GM06990 (cell line): ENCODE measurements around the gene DAG1.

Experiments
- DNase-seq: peaks from one replicate; pipeline ENCODE4 v3.0.0-alpha.2; 2011; ENCODE audit not compliant: insufficient read length; ENCODE audit errors: extremely low read depth
- H3K27me3 ChIP-seq: replicated peaks from 2 replicates; pipeline ENCODE4 v1.6.0; 2011; ENCODE audit warnings: low read length; ENCODE audit not compliant: control insufficient read depth, insufficient read depth
- H3K36me3 ChIP-seq: 2 replicates; pipeline ENCODE4 v1.5.1; 2011; ENCODE audit warnings: low read length; ENCODE audit not compliant: control insufficient read depth, insufficient read depth
- H3K4me3 ChIP-seq: replicated peaks from 2 replicates; pipeline ENCODE4 v1.5.1; 2011; ENCODE audit warnings: low read depth, mild to moderate bottlenecking, control low read depth, low read length
- CTCF ChIP-seq: IDR thresholded peaks from 2 replicates; pipeline ENCODE4 v1.5.1; 2011; ENCODE audit warnings: low read length, control low read depth, mild to moderate bottlenecking, inconsistent platforms; ENCODE audit not compliant: insufficient read depth, poor library complexity, severe bottlenecking

The DAG1 gene

GRCh38 chr3:49530701-49531100, 60.6 kb downstream of the DAG1 start:
- Histone ChIP-seq H3K27me3 (no peaks in the 10 kb centered on the region), H3K4me3 (no peak overlapping the region), H3K36me3 (peaks cover 22% of the 10 kb centered on the region)
- no peak for DNase-seq
- no peak for TF ChIP-seq CTCF

- H3K36me3 ChIP-seq = peaks cover 22% of the 10 kb centered on the region
- no peaks in the 10 kb centered on the region for H3K27me3 ChIP-seq
- TF ChIP-seq CTCF = no peak
- DNase-seq = no peak
- no peak overlapping the region for H3K4me3 ChIP-seq
Measured at GRCh38 chr3:49531218-49531617, 61.2 kb downstream of the DAG1 start.

GRCh38 chr3:49531715-49532114, 61.6 kb downstream of the DAG1 start:
- TF ChIP-seq CTCF = no peak
- peaks cover 22% of the 10 kb centered on the region for H3K36me3 ChIP-seq
- no peak for DNase-seq
- no peaks in the 10 kb centered on the region for H3K27me3 ChIP-seq
- H3K4me3 ChIP-seq = no peak overlapping the region

- Histone ChIP-seq H3K36me3 (peaks cover 22% of the 10 kb centered on the region), H3K27me3 (no peaks in the 10 kb centered on the region), H3K4me3 (no peak overlapping the region)
- DNase-seq = no peak
- no peak for TF ChIP-seq CTCF
Measured at GRCh38 chr3:49533031-49533430, 63.0 kb downstream of the DAG1 start.

- no peak for DNase-seq
Measured at GRCh38 chr3:49533786-49534519, 63.9 kb downstream of the DAG1 start.

More at GRCh38 chr3:49533786-49534519, 63.9 kb downstream of the DAG1 start:
- H3K36me3 ChIP-seq = peaks cover 22% of the 10 kb centered on the region
- no peak for TF ChIP-seq CTCF
- H3K27me3 ChIP-seq = no peaks in the 10 kb centered on the region
- no peak overlapping the region for H3K4me3 ChIP-seq
